GM23338 (cell line): ENCODE measurements around the gene MRM2. TPM values are rescaled to one million over a fixed set of nuclear protein-coding genes. Genes with fewer than 3 reads are reported as not detected.

Source experiments
- ATAC-seq: fragments of 200-7000 bp; cut with Tn5 transposase; 3 replicates; pipeline ENCODE4 v1.9.1; 2020
- DNase-seq: peaks from one replicate; pipeline ENCODE4 v3.0.0-alpha.2; 2015; ENCODE audit warnings: low spot score
- H2AFZ ChIP-seq: fragments of 200-600 bp; sonication (generic); 2 replicates; pipeline ENCODE4 v1.8.0; 2016; ENCODE audit warnings: antibody characterized with exemption, mild to moderate bottlenecking, moderate library complexity
- H3F3A ChIP-seq: fragments of 200-600 bp; sonication (generic); replicated peaks from 2 replicates; pipeline ENCODE4 v1.8.0; 2017; ENCODE audit warnings: antibody characterized with exemption, mixed run types, low read depth
- H3K27ac ChIP-seq: fragments of 200-600 bp; sonication (generic); 2 replicates; pipeline ENCODE4 v1.6.1; 2016; ENCODE audit warnings: low read depth
- H3K27me3 ChIP-seq: fragments of 200-600 bp; sonication (generic); 2 replicates; pipeline ENCODE4 v1.8.0; 2016; ENCODE audit warnings: mild to moderate bottlenecking, mixed run types, moderate library complexity; ENCODE audit not compliant: insufficient read depth
- H3K36me3 ChIP-seq: fragments of 200-600 bp; sonication (generic); 2 replicates; pipeline ENCODE4 v1.8.0; 2016; ENCODE audit warnings: mild to moderate bottlenecking; ENCODE audit not compliant: insufficient read depth
- H3K4me1 ChIP-seq: fragments of 200-600 bp; sonication (generic); 2 replicates; pipeline ENCODE4 v1.8.0; 2016; ENCODE audit warnings: mild to moderate bottlenecking, moderate library complexity; ENCODE audit not compliant: insufficient read depth
- H3K4me2 ChIP-seq: fragments of 200-600 bp; sonication (generic); 2 replicates; pipeline ENCODE4 v1.7.1; 2017; ENCODE audit warnings: mixed run types
- H3K4me3 ChIP-seq: fragments of 200-600 bp; sonication (generic); 2 replicates; pipeline ENCODE4 v1.6.1; 2016; ENCODE audit warnings: mixed run types
- H3K79me2 ChIP-seq: fragments of 200-600 bp; sonication (generic); replicated peaks from 2 replicates; pipeline ENCODE4 v1.8.0; 2017; ENCODE audit warnings: mild to moderate bottlenecking; ENCODE audit not compliant: insufficient read depth
- H3K9me2 ChIP-seq: fragments of 200-600 bp; sonication (generic); 2 replicates; pipeline ENCODE4 v1.8.0; 2017; ENCODE audit not compliant: insufficient read depth
- H4K20me1 ChIP-seq: fragments of 200-600 bp; sonication (generic); replicated peaks from 2 replicates; pipeline ENCODE4 v1.8.0; 2017; ENCODE audit warnings: mild to moderate bottlenecking; ENCODE audit not compliant: insufficient read depth
- H3K27ac Mint-ChIP-seq: 2 replicates; pipeline ENCODE4 v1.8.0; 2020; ENCODE audit warnings: inconsistent platforms, mild to moderate bottlenecking, moderate library complexity, mixed read lengths
- H3K27me3 Mint-ChIP-seq: 3 replicates; pipeline ENCODE4 v1.8.0; 2022; ENCODE audit warnings: low read depth, mild to moderate bottlenecking, moderate library complexity, mixed read lengths, inconsistent platforms; ENCODE audit not compliant: insufficient read depth, poor library complexity
- H3K36me3 Mint-ChIP-seq: 3 replicates; pipeline ENCODE4 v1.8.0; 2021; ENCODE audit warnings: low read depth, mild to moderate bottlenecking, inconsistent platforms, moderate library complexity, mixed read lengths
- H3K4me1 Mint-ChIP-seq: 3 replicates; pipeline ENCODE4 v1.8.0; 2020; ENCODE audit warnings: mild to moderate bottlenecking, inconsistent platforms, mixed read lengths
- H3K4me3 Mint-ChIP-seq: 3 replicates; pipeline ENCODE4 v1.8.0; 2021; ENCODE audit warnings: moderate library complexity, mild to moderate bottlenecking, inconsistent platforms, mixed read lengths
- H3K9me3 Mint-ChIP-seq: 3 replicates; pipeline ENCODE4 v1.8.0; 2020; ENCODE audit warnings: moderate library complexity, mild to moderate bottlenecking, inconsistent platforms, mixed read lengths
- JUNB ChIP-seq: IDR thresholded peaks from one replicate; pipeline ENCODE4 v1.6.1; 2016; ENCODE audit warnings: antibody characterized with exemption; ENCODE audit not compliant: unreplicated experiment
- POLR2AphosphoS5 ChIP-seq: IDR thresholded peaks from 2 replicates; pipeline ENCODE4 v1.6.1; 2016; ENCODE audit warnings: antibody characterized with exemption, low read depth
- polyA plus RNA-seq: library from polyadenylated mRNA; unstranded; fragments of >200 nt; fragmentation: Nextera tagmentation; extraction: Ambion mirVana; gene quantifications from 2 replicates; pipeline ENCODE4 v1.2.1, GENCODE V29; 2016
- total RNA-seq: library from RNA; depleted of rRNA; stranded (reverse); fragments of >200 nt; shearing (Covaris generic); gene quantifications from 2 replicates; pipeline ENCODE4 v1.2.3, GENCODE V29; 2014
- TF ChIP-seq, protein P1 (sequence below): fragments of 250-450 bp; sonication (Bioruptor Pico); IDR thresholded peaks from 2 replicates; pipeline ENCODE4 v1.5.0; 2020; ENCODE audit warnings: mild to moderate bottlenecking, moderate library complexity
- TF ChIP-seq, protein P2 (sequence below), 2 experiments: fragments of 200-600 bp in 1 of 2; sonication (generic) in 1 of 2; conservative IDR thresholded peaks; 2 replicates each; pipeline versions ENCODE4 v1.5.1 to v1.6.1; 2016 to 2017; ENCODE audit warnings: antibody characterized with exemption in 2 of 2, low read depth in 2 of 2, mild to moderate bottlenecking in 2 of 2, moderate library complexity in 1 of 2
- TF ChIP-seq, protein P3 (sequence below): IDR thresholded peaks from one replicate; pipeline ENCODE4 v1.6.1; 2018; ENCODE audit warnings: antibody characterized with exemption; ENCODE audit not compliant: unreplicated experiment
- TF ChIP-seq, protein P4 (sequence below): IDR thresholded peaks from 2 replicates; pipeline ENCODE4 v1.6.1; 2016; ENCODE audit warnings: antibody characterized with exemption

Gene MRM2
- total and polyA plus RNA-seq, 2 experiments from 2014 or later = 30.0 to 37.8 TPM

DNA sequence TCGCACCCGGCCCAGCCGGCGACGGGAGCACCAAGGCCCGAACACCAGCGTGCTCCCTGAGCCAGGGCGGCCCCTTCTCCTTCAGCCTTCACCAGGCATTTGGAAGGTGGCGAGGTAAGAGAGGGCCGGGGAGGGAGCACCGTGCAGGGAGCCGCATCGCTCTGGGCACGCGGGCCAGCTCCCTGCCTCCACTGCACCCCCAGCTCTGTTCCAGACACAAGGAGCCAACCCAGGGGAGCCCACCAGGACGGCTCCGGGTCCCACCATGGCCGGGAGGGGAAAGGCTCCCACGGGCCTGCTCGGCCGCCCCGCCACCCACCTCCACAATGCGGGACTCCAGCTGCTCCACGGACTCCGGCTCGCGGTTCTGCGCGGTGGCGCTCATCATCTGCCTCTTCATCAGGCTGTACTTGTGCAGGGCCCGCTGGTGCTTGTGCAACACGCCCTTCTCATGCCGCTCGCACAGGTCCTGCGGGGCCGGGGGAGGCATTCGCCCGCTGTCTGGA lies 15.1 kb upstream of the MRM2 start (continued):
- TF ChIP-seq, protein P1, sequence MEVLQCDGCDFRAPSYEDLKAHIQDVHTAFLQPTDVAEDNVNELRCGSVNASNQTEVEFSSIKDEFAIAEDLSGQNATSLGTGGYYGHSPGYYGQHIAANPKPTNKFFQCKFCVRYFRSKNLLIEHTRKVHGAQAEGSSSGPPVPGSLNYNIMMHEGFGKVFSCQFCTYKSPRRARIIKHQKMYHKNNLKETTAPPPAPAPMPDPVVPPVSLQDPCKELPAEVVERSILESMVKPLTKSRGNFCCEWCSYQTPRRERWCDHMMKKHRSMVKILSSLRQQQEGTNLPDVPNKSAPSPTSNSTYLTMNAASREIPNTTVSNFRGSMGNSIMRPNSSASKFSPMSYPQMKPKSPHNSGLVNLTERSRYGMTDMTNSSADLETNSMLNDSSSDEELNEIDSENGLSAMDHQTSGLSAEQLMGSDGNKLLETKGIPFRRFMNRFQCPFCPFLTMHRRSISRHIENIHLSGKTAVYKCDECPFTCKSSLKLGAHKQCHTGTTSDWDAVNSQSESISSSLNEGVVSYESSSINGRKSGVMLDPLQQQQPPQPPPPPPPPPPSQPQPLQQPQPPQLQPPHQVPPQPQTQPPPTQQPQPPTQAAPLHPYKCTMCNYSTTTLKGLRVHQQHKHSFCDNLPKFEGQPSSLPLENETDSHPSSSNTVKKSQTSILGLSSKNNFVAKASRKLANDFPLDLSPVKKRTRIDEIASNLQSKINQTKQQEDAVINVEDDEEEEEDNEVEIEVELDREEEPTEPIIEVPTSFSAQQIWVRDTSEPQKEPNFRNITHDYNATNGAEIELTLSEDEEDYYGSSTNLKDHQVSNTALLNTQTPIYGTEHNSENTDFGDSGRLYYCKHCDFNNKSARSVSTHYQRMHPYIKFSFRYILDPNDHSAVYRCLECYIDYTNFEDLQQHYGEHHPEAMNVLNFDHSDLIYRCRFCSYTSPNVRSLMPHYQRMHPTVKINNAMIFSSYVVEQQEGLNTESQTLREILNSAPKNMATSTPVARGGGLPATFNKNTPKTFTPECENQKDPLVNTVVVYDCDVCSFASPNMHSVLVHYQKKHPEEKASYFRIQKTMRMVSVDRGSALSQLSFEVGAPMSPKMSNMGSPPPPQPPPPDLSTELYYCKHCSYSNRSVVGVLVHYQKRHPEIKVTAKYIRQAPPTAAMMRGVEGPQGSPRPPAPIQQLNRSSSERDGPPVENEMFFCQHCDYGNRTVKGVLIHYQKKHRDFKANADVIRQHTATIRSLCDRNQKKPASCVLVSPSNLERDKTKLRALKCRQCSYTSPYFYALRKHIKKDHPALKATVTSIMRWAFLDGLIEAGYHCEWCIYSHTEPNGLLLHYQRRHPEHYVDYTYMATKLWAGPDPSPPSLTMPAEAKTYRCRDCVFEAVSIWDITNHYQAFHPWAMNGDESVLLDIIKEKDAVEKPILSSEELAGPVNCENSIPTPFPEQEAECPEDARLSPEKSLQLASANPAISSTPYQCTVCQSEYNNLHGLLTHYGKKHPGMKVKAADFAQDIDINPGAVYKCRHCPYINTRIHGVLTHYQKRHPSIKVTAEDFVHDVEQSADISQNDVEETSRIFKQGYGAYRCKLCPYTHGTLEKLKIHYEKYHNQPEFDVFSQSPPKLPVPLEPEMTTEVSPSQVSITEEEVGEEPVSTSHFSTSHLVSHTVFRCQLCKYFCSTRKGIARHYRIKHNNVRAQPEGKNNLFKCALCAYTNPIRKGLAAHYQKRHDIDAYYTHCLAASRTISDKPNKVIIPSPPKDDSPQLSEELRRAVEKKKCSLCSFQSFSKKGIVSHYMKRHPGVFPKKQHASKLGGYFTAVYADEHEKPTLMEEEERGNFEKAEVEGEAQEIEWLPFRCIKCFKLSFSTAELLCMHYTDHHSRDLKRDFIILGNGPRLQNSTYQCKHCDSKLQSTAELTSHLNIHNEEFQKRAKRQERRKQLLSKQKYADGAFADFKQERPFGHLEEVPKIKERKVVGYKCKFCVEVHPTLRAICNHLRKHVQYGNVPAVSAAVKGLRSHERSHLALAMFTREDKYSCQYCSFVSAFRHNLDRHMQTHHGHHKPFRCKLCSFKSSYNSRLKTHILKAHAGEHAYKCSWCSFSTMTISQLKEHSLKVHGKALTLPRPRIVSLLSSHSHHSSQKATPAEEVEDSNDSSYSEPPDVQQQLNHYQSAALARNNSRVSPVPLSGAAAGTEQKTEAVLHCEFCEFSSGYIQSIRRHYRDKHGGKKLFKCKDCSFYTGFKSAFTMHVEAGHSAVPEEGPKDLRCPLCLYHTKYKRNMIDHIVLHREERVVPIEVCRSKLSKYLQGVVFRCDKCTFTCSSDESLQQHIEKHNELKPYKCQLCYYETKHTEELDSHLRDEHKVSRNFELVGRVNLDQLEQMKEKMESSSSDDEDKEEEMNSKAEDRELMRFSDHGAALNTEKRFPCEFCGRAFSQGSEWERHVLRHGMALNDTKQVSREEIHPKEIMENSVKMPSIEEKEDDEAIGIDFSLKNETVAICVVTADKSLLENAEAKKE = no peak
- TF ChIP-seq JUNB = no peak

DNA sequence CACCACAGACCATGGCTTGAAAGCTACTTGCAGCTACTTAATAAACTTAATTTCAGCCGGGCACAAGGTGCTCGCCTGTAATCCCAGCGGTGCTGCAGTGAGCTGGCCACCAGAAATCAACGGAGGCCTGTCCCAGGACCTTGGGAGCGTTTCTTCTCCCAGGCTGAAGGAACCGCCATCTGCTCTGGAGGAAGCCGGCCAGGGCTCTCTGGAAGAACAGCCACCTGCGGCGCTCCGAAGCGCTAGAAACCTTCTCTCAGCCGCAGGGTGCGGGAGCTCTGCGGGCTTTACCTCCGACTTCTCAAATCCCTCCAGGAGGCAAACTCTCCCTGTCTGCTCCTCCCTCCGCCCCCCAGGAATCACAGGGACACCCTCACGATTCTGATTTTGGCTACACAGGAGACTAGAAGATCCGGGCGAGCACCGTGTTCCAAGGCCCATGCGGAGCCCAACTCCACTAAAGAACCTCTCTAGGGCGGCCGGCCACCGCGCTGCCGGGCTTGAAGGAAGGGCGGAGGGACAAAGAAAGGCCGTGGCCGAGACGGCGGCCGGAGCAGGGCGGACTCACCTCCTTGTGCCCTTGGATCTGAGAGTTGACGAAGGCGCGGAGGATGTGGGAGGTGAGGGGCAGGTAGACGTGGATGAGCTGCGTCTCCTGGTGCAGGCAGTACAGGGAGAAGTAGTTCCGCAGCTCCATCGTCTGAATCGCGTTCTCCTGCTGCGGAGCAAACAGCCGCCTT lies 14.5 kb upstream of the MRM2 start:
- H3K9me3 Mint-ChIP-seq = no peaks in the 10 kb centered on the region
- H3K9me2 ChIP-seq = no peaks in the 10 kb centered on the region
- H3K4me2 ChIP-seq = no peak overlapping the region
- H3K27me3 Mint-ChIP-seq = peaks cover 13% of the 10 kb centered on the region
- H3K4me3 ChIP-seq = no peak overlapping the region
- no peaks in the 10 kb centered on the region for H3K27me3 ChIP-seq
- ATAC-seq = no peak
- no peak overlapping the region; the same call in 2 of the 3 replicates for H3K4me3 Mint-ChIP-seq
- no peaks in the 10 kb centered on the region for H3F3A ChIP-seq
- H3K79me2 ChIP-seq = no peaks in the 10 kb centered on the region
- no peak overlapping the region; the same call in 1 of the 2 replicates for H3K27ac Mint-ChIP-seq
- H4K20me1 ChIP-seq = no peaks in the 10 kb centered on the region; the same call in 1 of the 2 replicates
- DNase-seq = no peak
- H3K27ac ChIP-seq = 0 out of 2 replicates have a peak overlapping the region, but pooled peaks have one; percentile 19
- H3K36me3 Mint-ChIP-seq = peaks cover 13% of the 10 kb centered on the region; the same call in 2 of the 3 replicates
- no peaks in the 10 kb centered on the region for H3K4me1 Mint-ChIP-seq
- no peaks in the 10 kb centered on the region for H3K4me1 ChIP-seq
- no peak overlapping the region for H2AFZ ChIP-seq
- H3K36me3 ChIP-seq = no peaks in the 10 kb centered on the region; the same call in 1 of the 2 replicates
- TF ChIP-seq, protein P2, sequence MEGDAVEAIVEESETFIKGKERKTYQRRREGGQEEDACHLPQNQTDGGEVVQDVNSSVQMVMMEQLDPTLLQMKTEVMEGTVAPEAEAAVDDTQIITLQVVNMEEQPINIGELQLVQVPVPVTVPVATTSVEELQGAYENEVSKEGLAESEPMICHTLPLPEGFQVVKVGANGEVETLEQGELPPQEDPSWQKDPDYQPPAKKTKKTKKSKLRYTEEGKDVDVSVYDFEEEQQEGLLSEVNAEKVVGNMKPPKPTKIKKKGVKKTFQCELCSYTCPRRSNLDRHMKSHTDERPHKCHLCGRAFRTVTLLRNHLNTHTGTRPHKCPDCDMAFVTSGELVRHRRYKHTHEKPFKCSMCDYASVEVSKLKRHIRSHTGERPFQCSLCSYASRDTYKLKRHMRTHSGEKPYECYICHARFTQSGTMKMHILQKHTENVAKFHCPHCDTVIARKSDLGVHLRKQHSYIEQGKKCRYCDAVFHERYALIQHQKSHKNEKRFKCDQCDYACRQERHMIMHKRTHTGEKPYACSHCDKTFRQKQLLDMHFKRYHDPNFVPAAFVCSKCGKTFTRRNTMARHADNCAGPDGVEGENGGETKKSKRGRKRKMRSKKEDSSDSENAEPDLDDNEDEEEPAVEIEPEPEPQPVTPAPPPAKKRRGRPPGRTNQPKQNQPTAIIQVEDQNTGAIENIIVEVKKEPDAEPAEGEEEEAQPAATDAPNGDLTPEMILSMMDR (conservative IDR thresholded peaks at IDR 0.05; ENCODE audit: low read depth in 2 of 2) = no peak
- TF ChIP-seq POLR2AphosphoS5 = no peak
- TF ChIP-seq, protein P3, sequence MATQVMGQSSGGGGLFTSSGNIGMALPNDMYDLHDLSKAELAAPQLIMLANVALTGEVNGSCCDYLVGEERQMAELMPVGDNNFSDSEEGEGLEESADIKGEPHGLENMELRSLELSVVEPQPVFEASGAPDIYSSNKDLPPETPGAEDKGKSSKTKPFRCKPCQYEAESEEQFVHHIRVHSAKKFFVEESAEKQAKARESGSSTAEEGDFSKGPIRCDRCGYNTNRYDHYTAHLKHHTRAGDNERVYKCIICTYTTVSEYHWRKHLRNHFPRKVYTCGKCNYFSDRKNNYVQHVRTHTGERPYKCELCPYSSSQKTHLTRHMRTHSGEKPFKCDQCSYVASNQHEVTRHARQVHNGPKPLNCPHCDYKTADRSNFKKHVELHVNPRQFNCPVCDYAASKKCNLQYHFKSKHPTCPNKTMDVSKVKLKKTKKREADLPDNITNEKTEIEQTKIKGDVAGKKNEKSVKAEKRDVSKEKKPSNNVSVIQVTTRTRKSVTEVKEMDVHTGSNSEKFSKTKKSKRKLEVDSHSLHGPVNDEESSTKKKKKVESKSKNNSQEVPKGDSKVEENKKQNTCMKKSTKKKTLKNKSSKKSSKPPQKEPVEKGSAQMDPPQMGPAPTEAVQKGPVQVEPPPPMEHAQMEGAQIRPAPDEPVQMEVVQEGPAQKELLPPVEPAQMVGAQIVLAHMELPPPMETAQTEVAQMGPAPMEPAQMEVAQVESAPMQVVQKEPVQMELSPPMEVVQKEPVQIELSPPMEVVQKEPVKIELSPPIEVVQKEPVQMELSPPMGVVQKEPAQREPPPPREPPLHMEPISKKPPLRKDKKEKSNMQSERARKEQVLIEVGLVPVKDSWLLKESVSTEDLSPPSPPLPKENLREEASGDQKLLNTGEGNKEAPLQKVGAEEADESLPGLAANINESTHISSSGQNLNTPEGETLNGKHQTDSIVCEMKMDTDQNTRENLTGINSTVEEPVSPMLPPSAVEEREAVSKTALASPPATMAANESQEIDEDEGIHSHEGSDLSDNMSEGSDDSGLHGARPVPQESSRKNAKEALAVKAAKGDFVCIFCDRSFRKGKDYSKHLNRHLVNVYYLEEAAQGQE = no peak
- TF ChIP-seq, protein P4, sequence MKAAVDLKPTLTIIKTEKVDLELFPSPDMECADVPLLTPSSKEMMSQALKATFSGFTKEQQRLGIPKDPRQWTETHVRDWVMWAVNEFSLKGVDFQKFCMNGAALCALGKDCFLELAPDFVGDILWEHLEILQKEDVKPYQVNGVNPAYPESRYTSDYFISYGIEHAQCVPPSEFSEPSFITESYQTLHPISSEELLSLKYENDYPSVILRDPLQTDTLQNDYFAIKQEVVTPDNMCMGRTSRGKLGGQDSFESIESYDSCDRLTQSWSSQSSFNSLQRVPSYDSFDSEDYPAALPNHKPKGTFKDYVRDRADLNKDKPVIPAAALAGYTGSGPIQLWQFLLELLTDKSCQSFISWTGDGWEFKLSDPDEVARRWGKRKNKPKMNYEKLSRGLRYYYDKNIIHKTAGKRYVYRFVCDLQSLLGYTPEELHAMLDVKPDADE = no peak
